SK-N-SH (cell line): ENCODE data around the gene CDKL4. TPM values are rescaled to one million over a fixed set of nuclear protein-coding genes. Genes with fewer than 3 reads are reported as not detected.

Experiments
- CTCF ChIA-PET: fragments of 300-600, 350-600 bp; formaldehyde crosslinking; extraction: SDS; loops from one replicate; lab custom pipeline; 2021; lab: Yijun Ruan, JAX
- POLR2A ChIA-PET: fragments of 350-600 bp; sonication (Branson Sonifier 250); formaldehyde crosslinking; extraction: SDS; loops from one replicate; lab custom pipeline; 2020; ENCODE audit warnings: antibody characterized with exemption, inconsistent platforms; lab: Yijun Ruan, JAX
- DNase-seq: peaks from one replicate; pipeline ENCODE4 v3.0.0; 2012
- H2AFZ ChIP-seq: fragments of 200-600 bp; sonication (generic); 2 replicates; pipeline ENCODE4 v1.8.1; 2016; ENCODE audit warnings: antibody characterized with exemption, mild to moderate bottlenecking, low read depth
- H3F3A ChIP-seq: fragments of 200-600 bp; sonication (generic); replicated peaks from 2 replicates; pipeline ENCODE3; 2016; ENCODE audit warnings: antibody characterized with exemption, mild to moderate bottlenecking; ENCODE audit not compliant: insufficient read depth
- H3K27ac ChIP-seq, 2 experiments: fragments of 200-500 bp in 1 of 2; fragments of 200-600 bp in 1 of 2; sonication (Bioruptor generic) in 1 of 2; sonication (generic), shearing (Covaris generic) in 1 of 2; 2 replicates each; pipeline versions ENCODE4 v1.5.1 to v1.6.1; 2014 to 2016; ENCODE audit warnings: low read depth in 2 of 2, inconsistent platforms in 1 of 2, low read length in 1 of 2, mild to moderate bottlenecking in 1 of 2, mixed read lengths in 1 of 2
- H3K27me3 ChIP-seq: fragments of 200-600 bp; sonication (generic), shearing (Covaris generic); 2 replicates; pipeline ENCODE4 v1.6.1; 2016; ENCODE audit warnings: mixed run types; ENCODE audit not compliant: insufficient read depth
- H3K36me3 ChIP-seq, 2 experiments: fragments of 200-500 bp in 1 of 2; fragments of 200-600 bp in 1 of 2; sonication (Bioruptor generic) in 1 of 2; sonication (generic) in 1 of 2; replicated peaks in 1 of 2; 2 replicates each; pipeline versions ENCODE3 to v1.5.1; 2014 to 2016; ENCODE audit warnings: low read length in 1 of 2, mild to moderate bottlenecking in 1 of 2; ENCODE audit not compliant: insufficient read depth in 2 of 2, control insufficient read depth in 1 of 2
- H3K4me1 ChIP-seq, 2 experiments: fragments of 200-500 bp in 1 of 2; fragments of 200-600 bp in 1 of 2; sonication (Bioruptor generic) in 1 of 2; sonication (generic), shearing (Covaris generic) in 1 of 2; 2 replicates each; pipeline versions ENCODE4 v1.5.1 to v1.6.1; 2014 to 2016; ENCODE audit warnings: low read depth in 1 of 2, low read length in 1 of 2, mixed run types in 1 of 2; ENCODE audit not compliant: insufficient read depth in 2 of 2, control insufficient read depth in 1 of 2
- H3K4me2 ChIP-seq: fragments of 200-600 bp; sonication (generic), shearing (Covaris generic); 2 replicates; pipeline ENCODE4 v1.6.1; 2017; ENCODE audit warnings: mixed run types
- H3K4me3 ChIP-seq, 2 experiments: fragments of 200-500 bp in 1 of 2; fragments of 200-600 bp in 1 of 2; sonication (Bioruptor generic) in 1 of 2; sonication (generic), shearing (Covaris generic) in 1 of 2; 2 replicates each; pipeline versions ENCODE4 v1.5.1 to v1.8.1; 2014 to 2016; ENCODE audit warnings: low read depth in 2 of 2, inconsistent platforms in 1 of 2, low read length in 1 of 2, mild to moderate bottlenecking in 1 of 2, mixed read lengths in 1 of 2, moderate library complexity in 1 of 2
- H3K79me2 ChIP-seq: fragments of 200-600 bp; sonication (generic); 2 replicates; pipeline ENCODE4 v1.8.1; 2017; ENCODE audit warnings: mild to moderate bottlenecking; ENCODE audit not compliant: insufficient read depth
- H3K9ac ChIP-seq: fragments of 200-600 bp; sonication (generic); 2 replicates; pipeline ENCODE4 v1.6.1; 2017; ENCODE audit warnings: mixed run types
- H3K9me2 ChIP-seq: fragments of 200-600 bp; sonication (generic); 2 replicates; pipeline ENCODE4 v1.6.1; 2017; ENCODE audit warnings: mixed run types
- H3K9me3 ChIP-seq: fragments of 200-600 bp; sonication (generic); 2 replicates; pipeline ENCODE4 v1.6.1; 2017; ENCODE audit warnings: mixed run types, mild to moderate bottlenecking, moderate library complexity
- H4K20me1 ChIP-seq: fragments of 200-600 bp; sonication (generic); 2 replicates; pipeline ENCODE4 v1.6.1; 2017; ENCODE audit warnings: mild to moderate bottlenecking, mixed run types; ENCODE audit not compliant: insufficient read depth
- ELF1 ChIP-seq: IDR thresholded peaks from 2 replicates; pipeline ENCODE4 v1.4.0; 2012
- FOSL2 ChIP-seq: IDR thresholded peaks from 2 replicates; pipeline ENCODE4 v1.4.0; 2012; ENCODE audit warnings: low read depth, mild to moderate bottlenecking, moderate library complexity, borderline replicate concordance
- FOXM1 ChIP-seq: IDR thresholded peaks from 2 replicates; pipeline ENCODE4 v1.4.0; 2012; ENCODE audit warnings: low read depth, mild to moderate bottlenecking
- GABPA ChIP-seq: IDR thresholded peaks from 2 replicates; pipeline ENCODE4 v1.4.0; 2012; ENCODE audit warnings: low read depth, mild to moderate bottlenecking
- NRF1 ChIP-seq: IDR thresholded peaks from 2 replicates; pipeline ENCODE4 v1.6.1; 2012; ENCODE audit warnings: low read depth, mild to moderate bottlenecking, low read length
- POLR2AphosphoS5 ChIP-seq: IDR thresholded peaks from 2 replicates; pipeline ENCODE4 v1.6.1; 2012; ENCODE audit warnings: low read depth, low read length
- RAD21 ChIP-seq: IDR thresholded peaks from 2 replicates; pipeline ENCODE4 v1.6.1; 2012; ENCODE audit warnings: mild to moderate bottlenecking, low read length
- RFX5 ChIP-seq: IDR thresholded peaks from 2 replicates; pipeline ENCODE4 v1.6.1; 2012; ENCODE audit warnings: mild to moderate bottlenecking, improper control_type of control experiment, low read length
- RXRA ChIP-seq: IDR thresholded peaks from 2 replicates; pipeline ENCODE4 v1.4.0; 2012; ENCODE audit warnings: low read depth, mild to moderate bottlenecking, borderline replicate concordance
- SIN3A ChIP-seq: IDR thresholded peaks from 2 replicates; pipeline ENCODE4 v1.6.1; 2012; ENCODE audit warnings: low read depth, mild to moderate bottlenecking, low read length, moderate library complexity, borderline replicate concordance
- SMC3 ChIP-seq: IDR thresholded peaks from 2 replicates; pipeline ENCODE4 v1.6.1; 2012; ENCODE audit warnings: low read depth, low read length, improper control_type of control experiment
- TAF1 ChIP-seq: IDR thresholded peaks from 2 replicates; pipeline ENCODE4 v1.6.1; 2012; ENCODE audit warnings: low read depth, mild to moderate bottlenecking, low read length, moderate library complexity, borderline replicate concordance
- TCF12 ChIP-seq: IDR thresholded peaks from 2 replicates; pipeline ENCODE4 v1.4.0; 2012
- TEAD4 ChIP-seq: IDR thresholded peaks from 2 replicates; pipeline ENCODE4 v1.4.0; 2012; ENCODE audit warnings: mild to moderate bottlenecking, borderline replicate concordance; ENCODE audit not compliant: insufficient read depth
- YY1 ChIP-seq: IDR thresholded peaks from 2 replicates; pipeline ENCODE4 v1.4.0; 2012; ENCODE audit warnings: low read depth, mild to moderate bottlenecking
- WGBS: methylation state at CpG from one replicate; pipeline ENCODE4 v1.1.6; 2017; ENCODE audit warnings: low lambda C conversion rate; 5-methylcytosine and 5-hydroxymethylcytosine counted together
- polyA plus RNA-seq, 3 experiments: library from polyadenylated mRNA; depleted of rRNA; stranded (reverse); fragments of >200 nt; gene quantifications; 2 replicates each; pipeline ENCODE4 v1.2.3, GENCODE V29; 2012
- TF ChIP-seq, protein P1 (sequence below): fragments of 150-350 bp; IDR thresholded peaks from 2 replicates; pipeline ENCODE4 v1.6.1; 2016; ENCODE audit warnings: mild to moderate bottlenecking, low read depth, low read length
- TF ChIP-seq, protein P2 (sequence below): IDR thresholded peaks from 2 replicates; pipeline ENCODE4 v1.4.0; 2012; ENCODE audit warnings: low read depth, borderline replicate concordance
- TF ChIP-seq, protein P3 (sequence below): IDR thresholded peaks from 2 replicates; pipeline ENCODE4 v1.6.1; 2012; ENCODE audit warnings: mild to moderate bottlenecking, low read depth, low read length, moderate library complexity
- TF ChIP-seq, protein P4 (sequence below): IDR thresholded peaks from 2 replicates; pipeline ENCODE4 v1.4.0; 2012; ENCODE audit warnings: low read depth
- TF ChIP-seq, protein P5 (sequence below): fragments of 200-600 bp; sonication (generic); IDR thresholded peaks from 2 replicates; pipeline ENCODE4 v1.6.1; 2017; ENCODE audit warnings: antibody characterized with exemption, mild to moderate bottlenecking, moderate library complexity

CDKL4 gene
- polyA plus RNA-seq, 1 of the 3 experiments (the other 2 are of a cell fraction) = 0.81 TPM

DNA sequence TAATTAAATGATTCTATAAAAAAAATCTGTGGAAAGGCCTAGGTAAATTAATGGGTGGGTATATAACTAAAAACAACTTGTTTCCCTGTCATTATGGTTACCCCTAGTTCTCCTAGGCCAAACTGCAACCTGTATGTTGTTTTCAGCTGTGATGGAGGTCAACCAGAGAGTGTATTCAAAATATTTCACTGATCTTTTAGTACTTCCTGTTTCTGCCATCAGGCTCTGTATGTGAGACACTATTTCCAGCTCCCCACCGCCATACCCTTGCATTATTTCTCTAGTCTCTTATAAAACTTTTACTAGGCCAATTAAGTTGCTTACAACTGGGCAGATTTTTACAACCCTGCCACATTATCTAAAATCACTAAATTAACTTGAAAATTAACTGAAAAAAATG, 21.0 kb upstream of the CDKL4 start:
- H3K27me3 ChIP-seq = no peaks in the 10 kb centered on the region
- H3F3A ChIP-seq = peaks cover 5% of the 10 kb centered on the region
- no peaks in the 10 kb centered on the region for H3K9me2 ChIP-seq
- ChIA-PET POLR2A (no interaction called here), CTCF (no interaction called here)
- no peak overlapping the region for H3K4me3 ChIP-seq
- H2AFZ ChIP-seq = no peak overlapping the region
- H3K79me2 ChIP-seq = no peaks in the 10 kb centered on the region
- peaks cover 0 to 6% of the 10 kb centered on the region in 2 experiments; a peak in 1 of 4 replicates for H3K4me1 ChIP-seq
- no peaks in the 10 kb centered on the region for H4K20me1 ChIP-seq
- 95% methylated on average over 1 of the region's 1 CpG for WGBS
- TF ChIP-seq TCF12 (no peak), NRF1 (no peak), SMC3 (no peak), YY1 (no peak), TEAD4 (no peak), RFX5 (no peak), SIN3A (no peak), RAD21 (no peak), ELF1 (no peak)
- TF ChIP-seq, protein P1, sequence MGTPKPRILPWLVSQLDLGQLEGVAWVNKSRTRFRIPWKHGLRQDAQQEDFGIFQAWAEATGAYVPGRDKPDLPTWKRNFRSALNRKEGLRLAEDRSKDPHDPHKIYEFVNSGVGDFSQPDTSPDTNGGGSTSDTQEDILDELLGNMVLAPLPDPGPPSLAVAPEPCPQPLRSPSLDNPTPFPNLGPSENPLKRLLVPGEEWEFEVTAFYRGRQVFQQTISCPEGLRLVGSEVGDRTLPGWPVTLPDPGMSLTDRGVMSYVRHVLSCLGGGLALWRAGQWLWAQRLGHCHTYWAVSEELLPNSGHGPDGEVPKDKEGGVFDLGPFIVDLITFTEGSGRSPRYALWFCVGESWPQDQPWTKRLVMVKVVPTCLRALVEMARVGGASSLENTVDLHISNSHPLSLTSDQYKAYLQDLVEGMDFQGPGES = no peak
- TF ChIP-seq, protein P2, sequence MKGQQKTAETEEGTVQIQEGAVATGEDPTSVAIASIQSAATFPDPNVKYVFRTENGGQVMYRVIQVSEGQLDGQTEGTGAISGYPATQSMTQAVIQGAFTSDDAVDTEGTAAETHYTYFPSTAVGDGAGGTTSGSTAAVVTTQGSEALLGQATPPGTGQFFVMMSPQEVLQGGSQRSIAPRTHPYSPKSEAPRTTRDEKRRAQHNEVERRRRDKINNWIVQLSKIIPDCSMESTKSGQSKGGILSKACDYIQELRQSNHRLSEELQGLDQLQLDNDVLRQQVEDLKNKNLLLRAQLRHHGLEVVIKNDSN = no peak
- TF ChIP-seq, protein P3, sequence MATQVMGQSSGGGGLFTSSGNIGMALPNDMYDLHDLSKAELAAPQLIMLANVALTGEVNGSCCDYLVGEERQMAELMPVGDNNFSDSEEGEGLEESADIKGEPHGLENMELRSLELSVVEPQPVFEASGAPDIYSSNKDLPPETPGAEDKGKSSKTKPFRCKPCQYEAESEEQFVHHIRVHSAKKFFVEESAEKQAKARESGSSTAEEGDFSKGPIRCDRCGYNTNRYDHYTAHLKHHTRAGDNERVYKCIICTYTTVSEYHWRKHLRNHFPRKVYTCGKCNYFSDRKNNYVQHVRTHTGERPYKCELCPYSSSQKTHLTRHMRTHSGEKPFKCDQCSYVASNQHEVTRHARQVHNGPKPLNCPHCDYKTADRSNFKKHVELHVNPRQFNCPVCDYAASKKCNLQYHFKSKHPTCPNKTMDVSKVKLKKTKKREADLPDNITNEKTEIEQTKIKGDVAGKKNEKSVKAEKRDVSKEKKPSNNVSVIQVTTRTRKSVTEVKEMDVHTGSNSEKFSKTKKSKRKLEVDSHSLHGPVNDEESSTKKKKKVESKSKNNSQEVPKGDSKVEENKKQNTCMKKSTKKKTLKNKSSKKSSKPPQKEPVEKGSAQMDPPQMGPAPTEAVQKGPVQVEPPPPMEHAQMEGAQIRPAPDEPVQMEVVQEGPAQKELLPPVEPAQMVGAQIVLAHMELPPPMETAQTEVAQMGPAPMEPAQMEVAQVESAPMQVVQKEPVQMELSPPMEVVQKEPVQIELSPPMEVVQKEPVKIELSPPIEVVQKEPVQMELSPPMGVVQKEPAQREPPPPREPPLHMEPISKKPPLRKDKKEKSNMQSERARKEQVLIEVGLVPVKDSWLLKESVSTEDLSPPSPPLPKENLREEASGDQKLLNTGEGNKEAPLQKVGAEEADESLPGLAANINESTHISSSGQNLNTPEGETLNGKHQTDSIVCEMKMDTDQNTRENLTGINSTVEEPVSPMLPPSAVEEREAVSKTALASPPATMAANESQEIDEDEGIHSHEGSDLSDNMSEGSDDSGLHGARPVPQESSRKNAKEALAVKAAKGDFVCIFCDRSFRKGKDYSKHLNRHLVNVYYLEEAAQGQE = no peak
- no peak overlapping the region for H3K27ac ChIP-seq
- H3K9ac ChIP-seq = no peak overlapping the region
- H3K4me2 ChIP-seq = no peak overlapping the region
- no peak for DNase-seq
- peaks cover 46 to 65% of the 10 kb centered on the region in 2 experiments for H3K36me3 ChIP-seq
- no peaks in the 10 kb centered on the region; the same call in 1 of the 2 replicates for H3K9me3 ChIP-seq

DNA sequence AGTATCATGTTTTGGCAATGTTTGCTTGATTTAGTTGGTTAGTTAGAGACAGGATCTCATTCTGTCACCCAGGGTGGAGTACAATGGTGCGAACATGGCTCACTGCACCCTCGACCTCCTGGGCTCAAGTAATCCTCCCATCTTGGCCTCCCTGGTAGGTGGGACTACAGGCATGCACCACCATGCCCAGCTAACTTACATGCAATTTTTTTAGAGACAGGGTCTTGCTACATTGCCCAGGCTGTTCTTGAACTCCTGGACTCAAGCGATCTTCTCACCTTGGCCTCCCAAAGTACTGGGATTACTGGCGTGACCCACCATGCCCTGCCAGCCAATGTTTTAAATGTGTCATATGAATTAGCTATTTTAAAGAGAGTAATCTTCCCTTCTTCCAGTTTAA, 16.3 kb upstream of the CDKL4 start:
- Histone ChIP-seq H3K27ac (no peak overlapping the region), H3K79me2 (no peaks in the 10 kb centered on the region), H3K9ac (no peak overlapping the region), H3K9me2 (no peaks in the 10 kb centered on the region), H3K4me3 (no peak overlapping the region), H3K9me3 (no peaks in the 10 kb centered on the region; the same call in 1 of the 2 replicates), H3K4me1 (peaks cover 0 to 3% of the 10 kb centered on the region in 2 experiments; a peak in 1 of 4 replicates), H2AFZ (no peak overlapping the region), H3K27me3 (no peaks in the 10 kb centered on the region), H3F3A (peaks cover 5% of the 10 kb centered on the region), H3K4me2 (no peak overlapping the region), H3K36me3 (peaks cover 55 to 87% of the 10 kb centered on the region in 2 experiments), H4K20me1 (no peaks in the 10 kb centered on the region)
- no peak for DNase-seq
- CTCF ChIA-PET = interaction anchor here (1.0 to 1.9 kb wide), 2 partner anchors 9 to 31 kb away, joined by 4 to 5 read pairs; no protein-coding TSS in a partner anchor
- POLR2A ChIA-PET = no interaction called here
- WGBS = 94% methylated on average over 4 of the region's 4 CpGs
- TF ChIP-seq, protein P4, sequence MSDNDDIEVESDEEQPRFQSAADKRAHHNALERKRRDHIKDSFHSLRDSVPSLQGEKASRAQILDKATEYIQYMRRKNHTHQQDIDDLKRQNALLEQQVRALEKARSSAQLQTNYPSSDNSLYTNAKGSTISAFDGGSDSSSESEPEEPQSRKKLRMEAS = no peak
- TF ChIP-seq, protein P2 = no peak
- TF ChIP-seq TAF1 (no peak), GABPA (no peak), RFX5 (no peak), POLR2AphosphoS5 (no peak), SIN3A (no peak), TEAD4 (no peak), RXRA (no peak), FOXM1 (no peak), FOSL2 (no peak)
- TF ChIP-seq, protein P5, sequence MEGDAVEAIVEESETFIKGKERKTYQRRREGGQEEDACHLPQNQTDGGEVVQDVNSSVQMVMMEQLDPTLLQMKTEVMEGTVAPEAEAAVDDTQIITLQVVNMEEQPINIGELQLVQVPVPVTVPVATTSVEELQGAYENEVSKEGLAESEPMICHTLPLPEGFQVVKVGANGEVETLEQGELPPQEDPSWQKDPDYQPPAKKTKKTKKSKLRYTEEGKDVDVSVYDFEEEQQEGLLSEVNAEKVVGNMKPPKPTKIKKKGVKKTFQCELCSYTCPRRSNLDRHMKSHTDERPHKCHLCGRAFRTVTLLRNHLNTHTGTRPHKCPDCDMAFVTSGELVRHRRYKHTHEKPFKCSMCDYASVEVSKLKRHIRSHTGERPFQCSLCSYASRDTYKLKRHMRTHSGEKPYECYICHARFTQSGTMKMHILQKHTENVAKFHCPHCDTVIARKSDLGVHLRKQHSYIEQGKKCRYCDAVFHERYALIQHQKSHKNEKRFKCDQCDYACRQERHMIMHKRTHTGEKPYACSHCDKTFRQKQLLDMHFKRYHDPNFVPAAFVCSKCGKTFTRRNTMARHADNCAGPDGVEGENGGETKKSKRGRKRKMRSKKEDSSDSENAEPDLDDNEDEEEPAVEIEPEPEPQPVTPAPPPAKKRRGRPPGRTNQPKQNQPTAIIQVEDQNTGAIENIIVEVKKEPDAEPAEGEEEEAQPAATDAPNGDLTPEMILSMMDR = no peak
